Measurements from ENCODE around the gene GRAMD4.
A peak's percentile ranks its signal among the peaks of the same experiment; 100 is the strongest.

The GRAMD4 gene

DNA sequence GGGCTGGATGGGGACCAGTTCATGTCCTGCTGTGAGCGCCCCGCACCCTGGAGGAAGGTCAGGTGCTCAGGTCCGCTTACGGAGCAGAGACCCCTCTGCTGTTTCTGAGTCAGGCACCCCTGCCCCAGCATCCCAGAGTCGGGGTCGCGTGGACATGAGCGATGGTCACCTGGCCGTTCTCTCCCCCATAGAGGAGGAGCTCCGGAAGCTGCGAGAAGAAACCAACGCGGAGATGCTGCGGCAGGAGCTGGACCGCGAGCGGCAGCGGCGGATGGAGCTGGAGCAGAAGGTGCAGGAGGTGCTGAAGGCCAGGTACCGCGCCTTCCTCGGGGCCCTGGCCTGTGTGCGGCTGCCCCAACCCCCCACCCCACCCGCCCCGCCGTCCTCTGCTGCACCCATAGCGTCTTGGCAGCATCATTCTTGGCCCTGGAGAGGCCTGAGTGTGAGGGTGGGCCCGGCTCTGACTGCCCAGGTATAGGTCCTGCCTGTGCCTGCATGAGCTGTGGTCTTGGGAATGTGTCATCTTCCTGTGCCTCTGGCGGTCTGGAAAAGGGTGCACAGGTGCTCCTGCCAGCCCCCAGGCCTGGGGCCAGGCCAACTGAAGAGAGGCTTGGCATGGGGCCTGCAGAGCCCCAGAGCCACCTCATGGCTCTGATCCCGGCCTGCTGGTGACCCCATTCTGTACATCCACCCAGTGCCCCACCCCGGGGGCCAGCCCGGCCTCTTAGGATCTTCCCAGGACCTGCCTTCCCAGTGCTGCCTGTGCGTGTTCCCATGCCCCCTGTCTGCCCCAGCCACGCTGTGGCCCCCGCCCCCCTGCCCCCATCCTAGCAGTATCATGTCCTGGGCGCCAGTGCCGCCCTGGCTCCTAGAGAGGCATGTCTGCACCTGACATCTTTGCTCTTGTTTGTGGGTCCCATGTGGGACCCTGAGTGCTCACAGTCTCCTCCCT is 38.1 kb downstream of the GRAMD4 start:
- no peak for DNase-seq

DNA sequence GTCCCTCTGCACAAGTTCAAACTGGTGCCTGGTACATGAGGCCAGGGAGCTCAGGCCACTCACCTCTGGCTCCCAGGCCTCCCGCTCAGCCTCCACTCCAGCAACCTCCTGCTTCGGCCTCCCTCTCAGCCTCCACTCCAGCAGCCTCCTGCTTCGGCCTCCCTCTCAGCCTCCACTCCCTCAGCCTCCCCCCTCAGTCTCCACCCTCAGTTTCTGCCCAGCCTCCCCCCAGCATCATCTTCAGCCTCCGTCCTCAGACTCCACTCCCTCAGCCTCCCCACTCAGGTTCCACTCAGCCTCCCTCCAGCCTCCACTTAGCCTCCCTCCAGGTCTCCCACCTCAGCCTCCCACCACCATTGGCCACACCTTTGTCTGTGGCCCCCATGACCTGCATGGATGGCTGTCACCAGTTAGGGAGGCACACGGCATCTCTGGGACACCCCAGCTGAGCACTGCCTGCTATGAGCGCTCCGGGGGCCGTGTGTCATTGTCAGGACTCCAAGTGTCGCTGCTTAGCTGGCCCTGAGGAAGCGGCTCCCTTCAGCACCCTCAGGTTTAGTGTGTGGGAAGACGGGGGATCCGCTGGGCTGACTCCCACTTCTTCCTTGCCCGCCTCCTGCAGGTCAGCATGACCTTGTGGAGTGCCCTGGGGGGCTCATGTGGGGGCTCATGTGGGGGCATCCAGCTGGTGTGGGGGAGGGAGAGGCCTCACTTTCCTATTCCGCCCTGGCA is 39.0 kb downstream of the GRAMD4 start:
- no peak for DNase-seq

DNA sequence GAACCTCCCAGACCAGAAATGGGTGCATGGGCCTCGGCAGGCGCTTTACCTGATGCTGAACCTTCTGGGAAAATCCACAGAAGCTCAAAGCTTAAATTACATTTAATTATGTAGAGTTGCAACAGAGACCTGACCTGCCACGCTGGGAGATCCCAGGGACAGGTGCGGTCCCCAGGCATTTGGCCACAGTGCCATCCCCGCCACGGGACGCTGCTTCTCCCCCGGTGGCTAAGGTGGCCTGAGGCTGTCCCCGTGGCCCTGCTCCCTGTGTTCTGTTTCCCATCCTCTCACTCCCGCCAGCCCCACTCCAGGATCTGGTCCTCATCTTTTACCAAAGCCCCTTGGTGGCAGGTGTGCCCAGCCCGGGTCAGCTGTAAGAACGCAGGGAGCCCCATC is 39.6 kb downstream of the GRAMD4 start:
- DNase-seq: no peak

GRCh38 chr22:46660604-46661201 is 40.5 kb downstream of the GRAMD4 start:
- peak in 1 of 2 experiments; percentile 54 for DNase-seq

- peak in 1 of 2 experiments; percentile 3 for DNase-seq
Measured at GRCh38 chr22:46661221-46661851, 41.1 kb downstream of the GRAMD4 start.

DNA sequence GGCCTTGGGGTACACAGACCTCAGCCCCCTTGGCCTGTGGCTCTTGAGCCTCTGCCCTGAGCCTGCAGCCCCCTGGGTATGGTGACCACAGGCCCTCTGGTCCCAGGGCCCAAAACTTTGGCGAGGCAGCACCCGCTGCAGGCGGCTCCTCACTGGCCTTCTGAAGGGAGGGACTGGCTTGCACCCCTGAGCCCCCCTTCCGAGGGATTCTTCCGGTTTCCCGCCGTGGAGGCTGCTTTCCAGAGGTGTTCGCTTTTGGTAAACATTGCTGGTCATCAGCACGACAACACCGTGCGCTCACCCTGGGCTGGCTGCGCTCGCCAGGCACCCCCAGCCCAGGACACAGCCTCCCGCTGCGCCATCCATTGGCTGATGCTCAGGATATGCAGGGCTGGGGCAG is 42.0 kb downstream of the GRAMD4 start:
- no peak for DNase-seq

DNA sequence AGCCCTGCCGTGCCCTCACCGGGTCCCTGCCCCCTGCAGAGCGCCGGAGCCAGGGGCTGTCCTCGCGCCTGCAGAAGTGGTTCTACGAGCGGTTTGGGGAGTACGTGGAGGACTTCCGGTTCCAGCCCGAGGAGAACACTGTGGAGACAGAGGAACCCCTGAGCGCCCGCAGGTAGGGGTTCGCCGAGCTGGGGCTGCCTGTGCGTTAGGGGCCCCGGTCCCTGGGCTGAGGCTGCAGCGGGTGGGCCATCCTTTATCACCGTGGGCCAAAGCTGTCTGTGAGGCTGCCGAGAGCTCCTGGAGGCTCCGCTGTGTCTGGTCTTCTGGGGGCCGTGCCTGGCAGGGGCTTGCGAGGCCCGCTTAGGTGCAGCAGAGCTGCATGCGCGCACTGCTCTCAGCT is 42.8 kb downstream of the GRAMD4 start:
- DNase-seq: no peak

GRCh38 chr22:46663436-46664100 is 43.4 kb downstream of the GRAMD4 start:
- no peak for DNase-seq

- no peak for DNase-seq
Measured at GRCh38 chr22:46664301-46664855, 44.2 kb downstream of the GRAMD4 start.

DNA sequence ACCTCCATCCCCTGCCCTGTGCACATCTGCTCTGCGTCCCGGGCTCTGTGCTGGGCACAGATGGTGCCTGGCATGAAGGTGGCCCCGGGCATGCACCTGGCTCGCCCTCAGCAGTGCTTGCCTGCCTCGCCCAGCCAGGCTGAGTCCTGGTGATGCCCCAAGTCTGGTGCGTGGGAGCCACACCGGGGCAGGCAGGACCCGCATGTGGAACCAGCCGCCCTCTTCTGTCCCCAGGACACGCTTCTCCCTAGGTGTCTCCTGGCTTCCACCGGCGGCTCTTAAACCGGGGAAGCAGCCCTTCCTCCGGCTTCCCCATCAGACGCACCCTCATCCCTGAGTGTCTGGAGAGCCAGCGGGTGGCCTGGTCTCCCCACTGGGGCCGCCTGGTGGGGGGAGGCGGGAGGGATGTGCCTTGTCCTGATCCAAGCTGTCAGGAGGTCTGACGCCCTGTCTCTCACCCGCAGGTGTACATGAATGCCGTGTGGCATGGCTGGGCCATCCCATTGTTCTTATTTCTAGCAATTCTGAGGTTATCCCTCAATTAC is 45.0 kb downstream of the GRAMD4 start:
- no peak for DNase-seq

DNA sequence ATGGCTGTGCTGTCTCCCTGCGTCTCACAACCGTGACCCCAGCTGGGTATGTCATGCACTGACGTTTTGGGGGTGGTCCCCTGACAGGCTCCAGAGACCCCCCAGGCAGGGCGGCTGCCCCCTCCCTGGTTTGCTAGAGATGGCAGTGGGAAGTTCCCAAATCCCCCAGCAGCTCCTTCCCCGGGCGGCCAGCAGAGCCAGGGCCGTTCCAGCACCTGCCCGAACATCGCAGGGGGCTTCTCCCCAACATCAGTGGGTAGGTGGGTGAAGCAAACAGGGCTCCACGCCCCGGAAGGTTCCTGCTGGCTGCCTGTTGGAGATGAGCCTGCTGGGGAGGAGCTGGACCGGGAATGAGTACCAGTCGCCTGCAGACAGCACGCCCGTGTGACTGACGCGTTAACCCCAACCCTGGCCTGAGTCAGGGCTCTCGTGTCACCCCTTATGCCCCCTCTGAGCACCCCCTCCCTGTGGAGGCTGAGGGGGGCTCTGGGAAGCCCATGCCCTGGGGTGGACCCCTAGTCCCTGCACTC is 45.6 kb downstream of the GRAMD4 start:
- no peak for DNase-seq

- no peak for DNase-seq
Measured at GRCh38 chr22:46666577-46667244, 46.5 kb downstream of the GRAMD4 start.

GRCh38 chr22:46667245-46667623 is 47.0 kb downstream of the GRAMD4 start:
- no peak for DNase-seq

- DNase-seq: no peak
Measured at GRCh38 chr22:46668116-46668515, 47.9 kb downstream of the GRAMD4 start.

DNA sequence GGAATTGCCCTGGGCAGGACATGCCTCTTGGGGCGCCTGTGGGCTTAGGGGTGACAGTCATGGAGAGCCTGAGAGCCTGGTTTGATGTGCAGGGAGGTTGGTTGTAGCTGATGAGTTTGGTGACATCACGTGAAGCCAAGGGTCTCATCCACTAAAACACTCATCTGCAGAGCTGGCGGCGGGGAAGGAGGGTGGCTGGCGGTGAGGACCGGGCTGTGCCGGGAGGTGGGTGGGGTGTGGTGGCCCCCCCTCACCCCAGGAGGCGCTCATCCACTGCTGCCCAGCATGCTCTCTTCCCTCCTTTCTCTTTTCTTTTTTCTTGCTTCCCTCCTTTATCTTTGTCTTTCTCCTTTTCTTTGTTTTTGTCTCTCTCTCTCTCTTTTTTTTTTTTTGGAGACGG is 49.0 kb downstream of the GRAMD4 start:
- no peak for DNase-seq

DNA sequence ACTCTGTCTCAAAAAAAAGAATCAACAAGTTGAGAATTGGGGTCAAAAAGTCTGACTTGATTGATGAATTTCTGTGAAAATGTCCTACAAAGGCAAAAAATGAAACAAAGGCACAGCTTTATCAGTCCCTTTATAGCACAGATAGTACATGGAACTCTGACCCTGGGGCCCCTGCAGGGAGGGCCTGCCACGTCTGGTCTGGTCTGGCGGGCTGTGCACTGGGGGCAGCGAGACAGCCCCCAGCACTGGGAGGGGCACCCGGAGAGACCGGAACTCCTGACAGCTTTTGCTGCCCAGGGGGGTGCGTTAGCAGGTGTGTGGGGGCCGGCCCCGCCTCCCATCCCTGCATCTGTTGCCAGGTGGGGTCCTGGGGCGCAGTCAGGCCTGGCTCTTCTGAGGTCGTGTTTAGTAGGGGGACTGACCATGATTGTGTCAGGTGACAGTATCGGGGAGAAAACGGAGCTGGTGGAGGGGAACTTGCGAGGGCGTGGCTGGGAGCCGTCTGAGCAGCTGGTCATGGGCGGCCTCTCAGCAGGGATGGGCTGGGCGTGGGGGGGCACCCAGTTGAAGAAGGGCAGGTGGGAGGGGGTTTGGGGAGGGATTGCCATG is 51.7 kb downstream of the GRAMD4 start:
- DNase-seq: no peak

GRCh38 chr22:46672731-46673130 is 52.5 kb downstream of the GRAMD4 start:
- DNase-seq: no peak

GRCh38 chr22:46673205-46673604 is 53.0 kb downstream of the GRAMD4 start:
- DNase-seq: no peak

GRCh38 chr22:46673662-46674236 is 53.6 kb downstream of the GRAMD4 start:
- DNase-seq: no peak

GRCh38 chr22:46674367-46674781 is 54.2 kb downstream of the GRAMD4 start:
- no peak for DNase-seq

All from cerebellar nuclear complex (tissue), 1 donor.